ENCODE measurements around the gene TRPV2.
A peak's percentile ranks its signal among the peaks of the same experiment; 100 is the strongest.

Gene TRPV2

DNA sequence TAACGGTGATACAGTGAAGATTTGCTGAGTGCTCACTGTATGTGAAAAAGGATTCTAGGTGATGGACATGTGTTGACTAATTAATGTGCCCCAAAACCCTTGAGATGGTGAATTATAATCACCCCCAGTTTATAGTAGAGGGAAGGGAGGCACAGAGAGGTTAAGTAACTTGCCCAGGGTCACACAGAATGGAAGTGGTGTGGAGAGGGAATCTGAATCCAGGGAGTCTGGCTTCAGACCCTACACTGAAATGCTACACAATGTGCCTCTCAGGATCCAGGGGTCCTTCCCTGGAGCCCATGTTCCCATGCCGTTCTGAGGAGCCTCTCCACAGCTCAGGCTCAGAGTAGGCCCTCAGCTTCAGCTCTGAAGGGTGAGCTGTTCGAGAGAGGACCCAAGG lies 11.6 kb downstream of the TRPV2 start:
- H3K36me3 ChIP-seq (ENCODE audit: control insufficient read depth in 4 of 4, insufficient read depth in 4 of 4, low read length in 3 of 4): peaks cover 14 to 73% (median 54%) of the 10 kb centered on the region in 4 experiments
- 100% methylated on average over 2 of the region's 3 CpGs for WGBS (ENCODE audit: insufficient coverage)
- CTCF ChIA-PET: interaction anchor here (1.1 to 9.6 kb wide), 8 partner anchors 9 to 95 kb away, joined by 3 to 67 read pairs (median 5); partner anchors contain the start of gene TRPV2
- no peaks in the 10 kb centered on the region for H3K9me3 ChIP-seq (ENCODE audit: control extremely low read depth in 1 of 5, control insufficient read depth in 4 of 5, insufficient read depth in 2 of 5, low read depth in 1 of 5, low read length in 4 of 5)
- H3K27ac ChIP-seq (ENCODE audit: insufficient read depth in 1 of 2, low read depth in 1 of 2, low read length in 2 of 2, poor library complexity in 1 of 2, severe bottlenecking in 2 of 2): no peak overlapping the region
- POLR2A ChIA-PET: no interaction called here
- H3K27me3 ChIP-seq (replicated peaks in 2 of 5; ENCODE audit: control insufficient read depth in 4 of 5, insufficient read depth in 5 of 5, low read length in 4 of 5): no peaks in the 10 kb centered on the region
- no peak for DNase-seq
- no peak overlapping the region for H3K4me3 ChIP-seq (ENCODE audit: control insufficient read depth in 1 of 7, extremely low read depth in 1 of 7, insufficient read depth in 4 of 7, low read depth in 2 of 7, low read length in 6 of 7)
- H3K4me1 ChIP-seq (ENCODE audit: control extremely low read depth in 1 of 4, control insufficient read depth in 4 of 4, insufficient read depth in 4 of 4, low read length in 3 of 4): no peaks in the 10 kb centered on the region

GRCh38 chr17:16428098-16428882 lies 12.9 kb downstream of the TRPV2 start:
- POLR2A ChIA-PET: interaction anchor here (1.3 to 1.6 kb wide), 2 partner anchors 10 to 12 kb away, joined by 4 to 5 read pairs; partner anchors contain the start of gene TRPV2
- Histone ChIP-seq H3K4me1 (ENCODE audit: control extremely low read depth in 1 of 4, control insufficient read depth in 4 of 4, insufficient read depth in 4 of 4, low read length in 3 of 4) (no peaks in the 10 kb centered on the region), H3K27ac (ENCODE audit: insufficient read depth in 1 of 2, low read depth in 1 of 2, low read length in 2 of 2, poor library complexity in 1 of 2, severe bottlenecking in 2 of 2) (no peak overlapping the region), H3K4me3 (ENCODE audit: control insufficient read depth in 1 of 7, extremely low read depth in 1 of 7, insufficient read depth in 4 of 7, low read depth in 2 of 7, low read length in 6 of 7) (no peak overlapping the region), H3K36me3 (ENCODE audit: control insufficient read depth in 4 of 4, insufficient read depth in 4 of 4, low read length in 3 of 4) (peaks cover 10 to 70% (median 48%) of the 10 kb centered on the region in 4 experiments), H3K27me3 (replicated peaks in 2 of 5; ENCODE audit: control insufficient read depth in 4 of 5, insufficient read depth in 5 of 5, low read length in 4 of 5) (no peaks in the 10 kb centered on the region), H3K9me3 (ENCODE audit: control extremely low read depth in 1 of 5, control insufficient read depth in 4 of 5, insufficient read depth in 2 of 5, low read depth in 1 of 5, low read length in 4 of 5) (no peaks in the 10 kb centered on the region)
- DNase-seq: peak; percentile 41 to 67 (median 64)
- CTCF ChIA-PET: interaction anchor here (1.0 to 9.6 kb wide), 13 partner anchors 8 to 94 kb away, joined by 3 to 67 read pairs (median 5); partner anchors contain the start of gene TRPV2
- 90% methylated on average over 15 of the region's 15 CpGs for WGBS (ENCODE audit: insufficient coverage)

DNA sequence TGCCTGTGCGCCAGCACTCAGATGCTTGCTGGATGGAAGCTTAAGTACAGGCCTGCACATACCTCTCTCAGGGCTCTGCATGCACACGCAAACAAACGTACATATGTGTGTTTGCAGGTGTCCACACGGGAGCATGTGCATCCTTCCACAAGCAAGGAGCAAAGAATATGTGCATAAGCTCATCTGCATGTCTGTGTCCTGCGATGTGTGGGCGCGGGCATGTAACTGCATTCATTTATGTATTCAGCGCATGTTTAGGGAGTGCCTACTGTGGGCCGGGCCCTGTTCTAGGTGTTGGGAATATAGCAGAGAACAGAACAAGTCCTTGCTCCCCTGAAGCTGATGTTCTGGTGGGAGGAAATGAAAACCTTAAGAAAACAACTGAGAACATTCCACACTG lies 13.7 kb downstream of the TRPV2 start:
- Histone ChIP-seq H3K4me3 (ENCODE audit: control insufficient read depth in 1 of 7, extremely low read depth in 1 of 7, insufficient read depth in 4 of 7, low read depth in 2 of 7, low read length in 6 of 7) (no peak overlapping the region), H3K36me3 (ENCODE audit: control insufficient read depth in 4 of 4, insufficient read depth in 4 of 4, low read length in 3 of 4) (peaks cover 6 to 69% (median 49%) of the 10 kb centered on the region in 4 experiments), H3K9me3 (ENCODE audit: control extremely low read depth in 1 of 5, control insufficient read depth in 4 of 5, insufficient read depth in 2 of 5, low read depth in 1 of 5, low read length in 4 of 5) (no peaks in the 10 kb centered on the region), H3K27me3 (replicated peaks in 2 of 5; ENCODE audit: control insufficient read depth in 4 of 5, insufficient read depth in 5 of 5, low read length in 4 of 5) (no peaks in the 10 kb centered on the region), H3K4me1 (ENCODE audit: control extremely low read depth in 1 of 4, control insufficient read depth in 4 of 4, insufficient read depth in 4 of 4, low read length in 3 of 4) (no peaks in the 10 kb centered on the region), H3K27ac (ENCODE audit: insufficient read depth in 1 of 2, low read depth in 1 of 2, low read length in 2 of 2, poor library complexity in 1 of 2, severe bottlenecking in 2 of 2) (no peak overlapping the region)
- DNase-seq: no peak
- POLR2A ChIA-PET: interaction anchor here (1.3 to 1.6 kb wide), 2 partner anchors 10 to 13 kb away, joined by 4 to 5 read pairs; partner anchors contain the start of gene TRPV2
- 97% methylated on average over 9 of the region's 9 CpGs for WGBS (ENCODE audit: insufficient coverage)
- CTCF ChIA-PET: interaction anchor here (1.0 to 9.6 kb wide), 7 partner anchors 9 to 93 kb away, joined by 3 to 67 read pairs (median 5); partner anchors contain the start of gene TRPV2

- WGBS (ENCODE audit: insufficient coverage): 99% methylated on average over 5 of the region's 6 CpGs
- CTCF ChIA-PET: interaction anchor here (0.6 to 9.6 kb wide), 5 partner anchors 8 to 1420 kb away, joined by 3 to 67 read pairs (median 7); partner anchors contain the start of gene TRPV2
- no peaks in the 10 kb centered on the region for H3K9me3 ChIP-seq (ENCODE audit: control extremely low read depth in 1 of 5, control insufficient read depth in 4 of 5, insufficient read depth in 2 of 5, low read depth in 1 of 5, low read length in 4 of 5)
- H3K27ac ChIP-seq (ENCODE audit: insufficient read depth in 1 of 2, low read depth in 1 of 2, low read length in 2 of 2, poor library complexity in 1 of 2, severe bottlenecking in 2 of 2): no peak overlapping the region
- DNase-seq: no peak
- H3K4me3 ChIP-seq (ENCODE audit: control insufficient read depth in 1 of 7, extremely low read depth in 1 of 7, insufficient read depth in 4 of 7, low read depth in 2 of 7, low read length in 6 of 7): no peak overlapping the region
- H3K36me3 ChIP-seq (ENCODE audit: control insufficient read depth in 4 of 4, insufficient read depth in 4 of 4, low read length in 3 of 4): peaks cover 6 to 64% (median 44%) of the 10 kb centered on the region in 4 experiments
- H3K4me1 ChIP-seq (ENCODE audit: control extremely low read depth in 1 of 4, control insufficient read depth in 4 of 4, insufficient read depth in 4 of 4, low read length in 3 of 4): peaks cover 0 to 9% (median 6%) of the 10 kb centered on the region in 4 experiments
- no peaks in the 10 kb centered on the region for H3K27me3 ChIP-seq (replicated peaks in 2 of 5; ENCODE audit: control insufficient read depth in 4 of 5, insufficient read depth in 5 of 5, low read length in 4 of 5)
- POLR2A ChIA-PET: no interaction called here
Observed at GRCh38 chr17:16430650-16431049, 15.3 kb downstream of the TRPV2 start.

DNA sequence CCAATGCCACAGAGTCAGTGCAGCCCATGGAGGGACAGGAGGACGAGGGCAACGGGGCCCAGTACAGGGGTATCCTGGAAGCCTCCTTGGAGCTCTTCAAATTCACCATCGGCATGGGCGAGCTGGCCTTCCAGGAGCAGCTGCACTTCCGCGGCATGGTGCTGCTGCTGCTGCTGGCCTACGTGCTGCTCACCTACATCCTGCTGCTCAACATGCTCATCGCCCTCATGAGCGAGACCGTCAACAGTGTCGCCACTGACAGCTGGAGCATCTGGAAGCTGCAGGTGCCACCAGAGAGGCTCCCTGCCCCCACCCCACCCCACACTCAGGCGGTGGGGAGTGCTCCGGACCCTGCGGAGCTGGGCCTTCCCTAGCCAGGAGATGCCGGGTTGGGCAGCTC lies 16.6 kb downstream of the TRPV2 start:
- Histone ChIP-seq H3K27ac (ENCODE audit: insufficient read depth in 1 of 2, low read depth in 1 of 2, low read length in 2 of 2, poor library complexity in 1 of 2, severe bottlenecking in 2 of 2) (no peak overlapping the region), H3K36me3 (ENCODE audit: control insufficient read depth in 4 of 4, insufficient read depth in 4 of 4, low read length in 3 of 4) (peaks cover 6 to 57% (median 35%) of the 10 kb centered on the region in 4 experiments), H3K4me1 (ENCODE audit: control extremely low read depth in 1 of 4, control insufficient read depth in 4 of 4, insufficient read depth in 4 of 4, low read length in 3 of 4) (peaks cover 0 to 12% (median 7%) of the 10 kb centered on the region in 4 experiments), H3K27me3 (replicated peaks in 2 of 5; ENCODE audit: control insufficient read depth in 4 of 5, insufficient read depth in 5 of 5, low read length in 4 of 5) (no peaks in the 10 kb centered on the region), H3K4me3 (ENCODE audit: control insufficient read depth in 1 of 7, extremely low read depth in 1 of 7, insufficient read depth in 4 of 7, low read depth in 2 of 7, low read length in 6 of 7) (no peak overlapping the region), H3K9me3 (ENCODE audit: control extremely low read depth in 1 of 5, control insufficient read depth in 4 of 5, insufficient read depth in 2 of 5, low read depth in 1 of 5, low read length in 4 of 5) (no peaks in the 10 kb centered on the region)
- CTCF ChIA-PET: interaction anchor here (1.1 to 9.6 kb wide), 3 partner anchors 11 to 68 kb away, joined by 3 to 67 read pairs (median 6); partner anchors contain the start of gene TRPV2
- DNase-seq: no peak
- WGBS (ENCODE audit: insufficient coverage): 93% methylated on average over 9 of the region's 15 CpGs
- POLR2A ChIA-PET: no interaction called here

- no peak overlapping the region for H3K27ac ChIP-seq (ENCODE audit: insufficient read depth in 1 of 2, low read depth in 1 of 2, low read length in 2 of 2, poor library complexity in 1 of 2, severe bottlenecking in 2 of 2)
- H3K36me3 ChIP-seq (ENCODE audit: control insufficient read depth in 4 of 4, insufficient read depth in 4 of 4, low read length in 3 of 4): peaks cover 4 to 45% (median 25%) of the 10 kb centered on the region in 4 experiments
- POLR2A ChIA-PET: no interaction called here
- no peaks in the 10 kb centered on the region for H3K27me3 ChIP-seq (replicated peaks in 2 of 5; ENCODE audit: control insufficient read depth in 4 of 5, insufficient read depth in 5 of 5, low read length in 4 of 5)
- H3K4me3 ChIP-seq (ENCODE audit: control insufficient read depth in 1 of 7, extremely low read depth in 1 of 7, insufficient read depth in 4 of 7, low read depth in 2 of 7, low read length in 6 of 7): no peak overlapping the region
- H3K9me3 ChIP-seq (ENCODE audit: control extremely low read depth in 1 of 5, control insufficient read depth in 4 of 5, insufficient read depth in 2 of 5, low read depth in 1 of 5, low read length in 4 of 5): no peaks in the 10 kb centered on the region
- H3K4me1 ChIP-seq (ENCODE audit: control extremely low read depth in 1 of 4, control insufficient read depth in 4 of 4, insufficient read depth in 4 of 4, low read length in 3 of 4): peaks cover 0 to 19% (median 14%) of the 10 kb centered on the region in 4 experiments
- CTCF ChIA-PET: interaction anchor here (0.7 to 9.6 kb wide), 2 partner anchors 10 to 17 kb away, joined by 3 to 67 read pairs; partner anchors contain the start of gene TRPV2
- DNase-seq: no peak
- 100% methylated on average over 4 of the region's 5 CpGs for WGBS (ENCODE audit: insufficient coverage)
Observed at GRCh38 chr17:16433514-16433913, 18.1 kb downstream of the TRPV2 start.

DNA sequence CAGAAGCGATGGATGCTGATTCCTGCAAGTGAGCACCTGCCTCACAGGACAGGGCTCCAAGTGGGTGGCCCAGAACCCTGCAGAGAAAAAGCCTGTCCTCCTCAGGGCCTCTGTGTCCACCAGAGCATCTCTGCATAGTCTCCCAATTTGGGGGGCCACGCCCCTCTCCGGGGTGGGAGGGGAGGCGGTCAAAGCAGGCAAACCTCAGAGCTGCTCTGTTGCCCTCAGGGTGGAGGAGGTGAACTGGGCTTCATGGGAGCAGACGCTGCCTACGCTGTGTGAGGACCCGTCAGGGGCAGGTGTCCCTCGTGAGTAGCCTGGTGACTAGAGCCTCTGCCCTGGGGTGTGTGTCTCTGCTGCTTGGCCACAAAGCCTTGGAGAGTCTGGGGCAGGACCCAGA lies 19.3 kb downstream of the TRPV2 start:
- no peak overlapping the region for H3K27ac ChIP-seq (ENCODE audit: insufficient read depth in 1 of 2, low read depth in 1 of 2, low read length in 2 of 2, poor library complexity in 1 of 2, severe bottlenecking in 2 of 2)
- peaks cover 0 to 34% (median 19%) of the 10 kb centered on the region in 4 experiments for H3K36me3 ChIP-seq (ENCODE audit: control insufficient read depth in 4 of 4, insufficient read depth in 4 of 4, low read length in 3 of 4)
- ChIA-PET POLR2A (no interaction called here), CTCF (no interaction called here)
- no peak for DNase-seq
- H3K27me3 ChIP-seq (replicated peaks in 2 of 5; ENCODE audit: control insufficient read depth in 4 of 5, insufficient read depth in 5 of 5, low read length in 4 of 5): no peaks in the 10 kb centered on the region
- no peaks in the 10 kb centered on the region for H3K9me3 ChIP-seq (ENCODE audit: control extremely low read depth in 1 of 5, control insufficient read depth in 4 of 5, insufficient read depth in 2 of 5, low read depth in 1 of 5, low read length in 4 of 5)
- no peak overlapping the region for H3K4me3 ChIP-seq (ENCODE audit: control insufficient read depth in 1 of 7, extremely low read depth in 1 of 7, insufficient read depth in 4 of 7, low read depth in 2 of 7, low read length in 6 of 7)
- peaks cover 3 to 24% (median 19%) of the 10 kb centered on the region in 4 experiments for H3K4me1 ChIP-seq (ENCODE audit: control extremely low read depth in 1 of 4, control insufficient read depth in 4 of 4, insufficient read depth in 4 of 4, low read length in 3 of 4)
- 88% methylated on average over 8 of the region's 8 CpGs for WGBS (ENCODE audit: insufficient coverage)
